Mucosa of descending colon (tissue), 3 donors: ENCODE results near the gene PDC. TPM values are rescaled to one million over a fixed set of nuclear protein-coding genes. Genes with fewer than 3 reads are reported as not detected.
"Not testable (repeated sequence)": the region's sequence is repeated elsewhere in the genome, so short reads cannot be mapped to it uniquely, and the experiment has no call there.

Source experiments
- ATAC-seq: fragments of 200-7000 bp; cut with Tn5 transposase; one replicate; pipeline ENCODE4 v1.9.1; 2020; ENCODE audit warnings: mild to moderate bottlenecking, moderate library complexity
- DNase-seq, 3 donors: peaks; one replicate each; pipeline ENCODE4 v3.0.0-alpha.2; 2020
- H3K36me3 ChIP-seq: fragments of 200-600 bp; one replicate; pipeline ENCODE4 v1.8.0; 2021; ENCODE audit warnings: low read depth, mild to moderate bottlenecking
- H3K4me1 ChIP-seq: fragments of 200-600 bp; one replicate; pipeline ENCODE4 v1.8.0; 2021; ENCODE audit warnings: low read depth, mild to moderate bottlenecking
- H3K4me3 ChIP-seq: fragments of 200-600 bp; one replicate; pipeline ENCODE4 v1.8.0; 2021; ENCODE audit warnings: mild to moderate bottlenecking
- H3K9me3 ChIP-seq: fragments of 200-600 bp; one replicate; pipeline ENCODE4 v1.8.0; 2021; ENCODE audit warnings: mild to moderate bottlenecking
- CTCF ChIP-seq: fragments of 200-600 bp; IDR thresholded peaks from one replicate; pipeline ENCODE4 v1.8.0; 2022; ENCODE audit warnings: antibody characterized with exemption, mild to moderate bottlenecking
- intact Hi-C, 2 donors: fragments of 100-400 bp; cut with DNase I in 1 of 2; cut with micrococcal nuclease in 1 of 2; formaldehyde crosslinking; loops; one replicate each; pipeline versions ENCODE4 v1.11.0 to v1.11.1; 2022; cut with DNase I, micrococcal nuclease
- total RNA-seq, 3 donors: library from RNA; stranded (reverse); fragmentation: NEBNext Ultra II Directional in 2 of 3; extraction: Animal tissue kit (Norgen Biotek cat#: 25700) in 2 of 3; gene quantifications; one replicate each; pipeline versions ENCODE4 v1.2.1 to v1.2.4, GENCODE V29; 2021 to 2023
- donor health status: DM: no; HTN: no; CAD: no; lungs with moderate emphysema.
- donor health status: DM: no; HTN: no; CAD: no.
- donor health status: DM: no; HTN: yes; CAD: no.

PDC gene
- total RNA-seq, 3 donors from 2014 or later = not detected

GRCh38 chr1:186403632-186404031 is 57.3 kb downstream of the PDC start:
- no peak overlapping the region for H3K4me3 ChIP-seq
- H3K9me3 ChIP-seq = no peaks in the 10 kb centered on the region
- no peaks in the 10 kb centered on the region for H3K4me1 ChIP-seq
- no peak for TF ChIP-seq CTCF
- no peaks in the 10 kb centered on the region for H3K36me3 ChIP-seq
- intact Hi-C loops = loop anchor here in 1 of 2 donors (10.0 kb wide), 1 partner anchor 591 kb away; no protein-coding TSS in a partner anchor
- ATAC-seq (no peak), DNase-seq (no peak)

GRCh38 chr1:186401446-186401845 is 59.5 kb downstream of the PDC start:
- H3K36me3 ChIP-seq = not testable (repeated sequence)

More at GRCh38 chr1:186401446-186401845, 59.5 kb downstream of the PDC start:
- H3K4me3 ChIP-seq, DNase-seq, H3K9me3 ChIP-seq, H3K4me1 ChIP-seq, ATAC-seq: not testable (repeated sequence)
- intact Hi-C loops = loop anchor here in 1 of 2 donors (10.0 kb wide), 1 partner anchor 593 kb away; no protein-coding TSS in a partner anchor

Other genes with a start within 250 kb of the PDC start
- gene PRG4, start 164.8 kb downstream of the PDC start, total RNA-seq = under 1 TPM in 2 of 3 donors, not detected in 1; 0.10 to 0.32 TPM
- 10 to 100 TPM; 68.3 to 90.1 (median 78.3) TPM for gene TPR, start 85.9 kb downstream of the PDC start, total RNA-seq
- 10 to 100 TPM; 18.9 to 22.6 (median 22.0) TPM for gene ODR4, start 85.3 kb downstream of the PDC start, total RNA-seq
- 10 to 100 TPM in 1 of 3 donors, 1 to 10 TPM in 1, under 1 TPM in 1; 0.75 to 36.6 (median 8.4) TPM for gene PTGS2, start 219.3 kb upstream of the PDC start, total RNA-seq